HCT116 (cell line): Measurements from ENCODE around the gene TRPM7.

Experiments used
- CBX3 ChIP-seq: IDR thresholded peaks from 2 replicates; pipeline ENCODE4 v1.6.1; 2012; ENCODE audit warnings: low read depth
- EGR1 ChIP-seq: IDR thresholded peaks from 2 replicates; pipeline ENCODE4 v1.6.1; 2012; ENCODE audit warnings: low read depth
- ELF1 ChIP-seq: IDR thresholded peaks from 2 replicates; pipeline ENCODE4 v1.6.1; 2012; ENCODE audit warnings: low read depth, borderline replicate concordance
- EZH2phosphoT487 ChIP-seq: fragments of 200-600 bp; IDR thresholded peaks from 2 replicates; pipeline ENCODE4 v1.6.1; 2018; ENCODE audit warnings: antibody characterized with exemption, borderline replicate concordance
- POLR2A ChIP-seq: IDR thresholded peaks from 2 replicates; pipeline ENCODE4 v1.7.0; 2011; ENCODE audit warnings: borderline replicate concordance; ENCODE audit not compliant: insufficient read depth, insufficient read length; ENCODE audit errors: extremely low read depth
- POLR2AphosphoS5 ChIP-seq: IDR thresholded peaks from 2 replicates; pipeline ENCODE4 v1.6.1; 2011; ENCODE audit warnings: mild to moderate bottlenecking, low read depth, low read length, moderate library complexity
- REST ChIP-seq: IDR thresholded peaks from 2 replicates; pipeline ENCODE4 v1.6.1; 2012; ENCODE audit warnings: low read depth
- SP1 ChIP-seq: IDR thresholded peaks from 2 replicates; pipeline ENCODE4 v1.6.1; 2012; ENCODE audit warnings: low read depth
- YY1 ChIP-seq: IDR thresholded peaks from 2 replicates; pipeline ENCODE4 v1.6.1; 2011; ENCODE audit warnings: low read length, low read depth, moderate library complexity, mild to moderate bottlenecking; ENCODE audit not compliant: insufficient replicate concordance; ENCODE audit errors: extremely low read depth
- ZNF274 ChIP-seq: fragments of 200-500 bp; sonication (Bioruptor generic); IDR thresholded peaks from 2 replicates; pipeline ENCODE4 v1.6.1; 2014; ENCODE audit warnings: mild to moderate bottlenecking, low read depth, low read length, inconsistent platforms
- TF ChIP-seq, protein P1 (sequence below), 3 experiments: fragments of 200-600 bp in 1 of 3; sonication (generic) in 1 of 3; IDR thresholded peaks in 2 of 3; conservative IDR thresholded peaks in 1 of 3; 2 replicates each; pipeline ENCODE4 v1.5.1; 2012 to 2017; ENCODE audit warnings: low read depth in 2 of 3, low read length in 2 of 3, antibody characterized with exemption in 1 of 3, borderline replicate concordance in 1 of 3, control low read depth in 1 of 3, mild to moderate bottlenecking in 1 of 3, mixed read lengths in 1 of 3, mixed run types in 1 of 3, moderate library complexity in 1 of 3; ENCODE audit not compliant: insufficient read depth in 1 of 3

GRCh38 chr15:50594311-50594710 lies 92.3 kb downstream of the TRPM7 start:
- TF ChIP-seq ZNF274 (no peak), POLR2AphosphoS5 (no peak), SP1 (no peak), POLR2A (no peak), YY1 (no peak), ELF1 (no peak), EZH2phosphoT487 (no peak), EGR1 (no peak), CBX3 (no peak), REST (no peak)
- TF ChIP-seq, protein P1, sequence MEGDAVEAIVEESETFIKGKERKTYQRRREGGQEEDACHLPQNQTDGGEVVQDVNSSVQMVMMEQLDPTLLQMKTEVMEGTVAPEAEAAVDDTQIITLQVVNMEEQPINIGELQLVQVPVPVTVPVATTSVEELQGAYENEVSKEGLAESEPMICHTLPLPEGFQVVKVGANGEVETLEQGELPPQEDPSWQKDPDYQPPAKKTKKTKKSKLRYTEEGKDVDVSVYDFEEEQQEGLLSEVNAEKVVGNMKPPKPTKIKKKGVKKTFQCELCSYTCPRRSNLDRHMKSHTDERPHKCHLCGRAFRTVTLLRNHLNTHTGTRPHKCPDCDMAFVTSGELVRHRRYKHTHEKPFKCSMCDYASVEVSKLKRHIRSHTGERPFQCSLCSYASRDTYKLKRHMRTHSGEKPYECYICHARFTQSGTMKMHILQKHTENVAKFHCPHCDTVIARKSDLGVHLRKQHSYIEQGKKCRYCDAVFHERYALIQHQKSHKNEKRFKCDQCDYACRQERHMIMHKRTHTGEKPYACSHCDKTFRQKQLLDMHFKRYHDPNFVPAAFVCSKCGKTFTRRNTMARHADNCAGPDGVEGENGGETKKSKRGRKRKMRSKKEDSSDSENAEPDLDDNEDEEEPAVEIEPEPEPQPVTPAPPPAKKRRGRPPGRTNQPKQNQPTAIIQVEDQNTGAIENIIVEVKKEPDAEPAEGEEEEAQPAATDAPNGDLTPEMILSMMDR (IDR thresholded peaks at IDR 0.05 in 2 of 3, conservative IDR thresholded peaks at IDR 0.05 in 1 of 3; ENCODE audit: borderline replicate concordance in 1 of 3, insufficient read depth in 1 of 3, low read depth in 2 of 3, low read length in 2 of 3) = no peak
